ENCODE data around the gene EHBP1L1.

Gene EHBP1L1

GRCh38 chr11:65559535-65559934, 16.3 kb upstream of the EHBP1L1 start (continued):
- TF ChIP-seq, protein P1, sequence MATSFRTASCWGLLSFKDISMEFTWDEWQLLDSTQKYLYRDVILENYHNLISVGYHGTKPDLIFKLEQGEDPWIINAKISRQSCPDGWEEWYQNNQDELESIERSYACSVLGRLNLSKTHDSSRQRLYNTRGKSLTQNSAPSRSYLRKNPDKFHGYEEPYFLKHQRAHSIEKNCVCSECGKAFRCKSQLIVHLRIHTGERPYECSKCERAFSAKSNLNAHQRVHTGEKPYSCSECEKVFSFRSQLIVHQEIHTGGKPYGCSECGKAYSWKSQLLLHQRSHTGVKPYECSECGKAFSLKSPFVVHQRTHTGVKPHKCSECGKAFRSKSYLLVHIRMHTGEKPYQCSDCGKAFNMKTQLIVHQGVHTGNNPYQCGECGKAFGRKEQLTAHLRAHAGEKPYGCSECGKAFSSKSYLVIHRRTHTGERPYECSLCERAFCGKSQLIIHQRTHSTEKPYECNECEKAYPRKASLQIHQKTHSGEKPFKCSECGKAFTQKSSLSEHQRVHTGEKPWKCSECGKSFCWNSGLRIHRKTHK (tag by site-specific recombination; IDR thresholded peaks at IDR 0.05) = no peak
- TF ChIP-seq ZBTB17 (tag by site-specific recombination; IDR thresholded peaks at IDR 0.05) (peak; percentile 69; the same call in 1 of the 2 replicates), ZBTB7A (tag by site-specific recombination; IDR thresholded peaks at IDR 0.05; ENCODE audit: low read depth) (no peak)

DNA sequence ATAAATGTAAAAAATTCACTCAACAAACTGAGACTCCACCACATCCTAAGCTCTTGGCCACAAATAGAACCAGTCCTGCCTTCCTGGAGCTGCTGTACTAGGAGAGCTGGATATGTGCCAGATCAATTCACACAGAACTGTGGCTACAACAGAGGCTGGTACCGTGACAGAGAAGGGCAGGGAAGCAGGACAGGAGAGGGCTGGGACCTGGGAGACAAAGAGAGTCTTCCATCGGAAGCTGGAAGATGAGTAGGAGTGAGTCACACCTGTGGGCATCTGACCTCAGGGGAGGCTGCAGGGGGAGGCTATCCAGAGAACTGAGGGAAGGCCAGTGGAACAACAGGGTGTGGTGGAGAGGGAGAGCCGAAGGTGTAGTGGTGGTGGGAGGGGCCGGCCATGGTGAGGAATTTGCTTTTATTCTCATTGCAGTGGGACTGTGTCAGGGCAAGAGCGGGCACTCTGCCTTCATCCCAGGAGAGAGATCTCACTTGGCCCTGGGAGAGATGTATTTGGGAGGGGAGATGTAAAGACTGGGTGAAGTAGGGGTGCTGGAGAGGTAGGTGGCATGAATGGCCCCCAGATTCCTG, 15.8 kb upstream of the EHBP1L1 start:
- Histone ChIP-seq H3K4me3 (ENCODE audit: low read depth, low read length) (no peak overlapping the region), H3K27ac (ENCODE audit: extremely low read depth, low read depth, low read length) (peak overlapping the region; percentile 34; the same call in 1 of the 2 replicates), H3K4me1 (ENCODE audit: control insufficient read depth, insufficient read depth, low read length) (peaks cover 19% of the 10 kb centered on the region), H3K9me3 (ENCODE audit: control insufficient read depth, insufficient read depth, low read depth, low read length) (no peaks in the 10 kb centered on the region), H3K36me3 (ENCODE audit: control insufficient read depth in 2 of 2, insufficient read depth in 1 of 2, low read length in 2 of 2) (no peaks in the 10 kb centered on the region)
- ChIA-PET POLR2A (interaction anchor here (1.2 to 4.1 kb wide), 8 partner anchors 10 to 137 kb away, joined by 4 to 41 read pairs (median 10); partner anchors contain the start of genes FAM89B, NEAT1, SCYL1 and ZNRD2), CTCF (interaction anchor here (0.6 to 5.3 kb wide), 6 partner anchors 12 to 231 kb away, joined by 3 to 44 read pairs (median 6); partner anchors contain the start of genes FAM89B and ZNRD2)
- no peak for TF ChIP-seq ZNF585B (tag by site-specific recombination; IDR thresholded peaks at IDR 0.05)
- TF ChIP-seq SCRT1 (tag by site-specific recombination; IDR thresholded peaks at IDR 0.05; ENCODE audit: borderline replicate concordance) = peak; percentile 86
- 0 out of 2 replicates have a peak, but pooled peaks have one; percentile 7 for TF ChIP-seq IKZF3 (tag by site-specific recombination; IDR thresholded peaks at IDR 0.05)
- TF ChIP-seq KLF17 (tag by site-specific recombination; IDR thresholded peaks at IDR 0.05) = peak; percentile 79; the same call in 1 of the 2 replicates
- no peak for TF ChIP-seq ZNF391 (tag by site-specific recombination; IDR thresholded peaks at IDR 0.05; ENCODE audit: borderline replicate concordance, low read depth)
- TF ChIP-seq ZNF677 (tag by site-specific recombination; IDR thresholded peaks at IDR 0.05) = no peak
- no peak for TF ChIP-seq ZNF37A (tag by site-specific recombination; IDR thresholded peaks at IDR 0.05)
- TF ChIP-seq ELK4 (IDR thresholded peaks at IDR 0.05; ENCODE audit: borderline replicate concordance, low read depth, low read length) = no peak
- TF ChIP-seq, protein P2, sequence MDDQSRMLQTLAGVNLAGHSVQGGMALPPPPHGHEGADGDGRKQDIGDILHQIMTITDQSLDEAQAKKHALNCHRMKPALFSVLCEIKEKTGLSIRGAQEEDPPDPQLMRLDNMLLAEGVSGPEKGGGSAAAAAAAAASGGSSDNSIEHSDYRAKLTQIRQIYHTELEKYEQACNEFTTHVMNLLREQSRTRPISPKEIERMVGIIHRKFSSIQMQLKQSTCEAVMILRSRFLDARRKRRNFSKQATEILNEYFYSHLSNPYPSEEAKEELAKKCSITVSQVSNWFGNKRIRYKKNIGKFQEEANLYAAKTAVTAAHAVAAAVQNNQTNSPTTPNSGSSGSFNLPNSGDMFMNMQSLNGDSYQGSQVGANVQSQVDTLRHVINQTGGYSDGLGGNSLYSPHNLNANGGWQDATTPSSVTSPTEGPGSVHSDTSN (CRISPR knock-in tag; IDR thresholded peaks at IDR 0.05) = no peak
- no peak for TF ChIP-seq ZNF426 (tag by site-specific recombination; IDR thresholded peaks at IDR 0.05)
- no peak for TF ChIP-seq ZBTB8A (tag by site-specific recombination; IDR thresholded peaks at IDR 0.05)
- no peak for TF ChIP-seq ZNF555 (tag by site-specific recombination; conservative IDR thresholded peaks at IDR 0.05)
- no peak for TF ChIP-seq ZNF423 (tag by site-specific recombination; IDR thresholded peaks at IDR 0.05)
- TF ChIP-seq ZNF366 (tag by site-specific recombination; conservative IDR thresholded peaks at IDR 0.05) = peak; percentile 73
- TF ChIP-seq ZNF302 (tag by site-specific recombination; IDR thresholded peaks at IDR 0.05; ENCODE audit: low read depth) = no peak
- peak; percentile 19; the same call in 1 of the 2 replicates for TF ChIP-seq ZBTB17 (tag by site-specific recombination; IDR thresholded peaks at IDR 0.05)
- peak; percentile 48; the same call in 1 of the 2 replicates for TF ChIP-seq KLF9 (tag by site-specific recombination; IDR thresholded peaks at IDR 0.05; ENCODE audit: low read depth)
- TF ChIP-seq ZNF529 (tag by site-specific recombination; IDR thresholded peaks at IDR 0.05; ENCODE audit: insufficient replicate concordance) = no peak
- no peak for TF ChIP-seq ZNF48 (tag by site-specific recombination; IDR thresholded peaks at IDR 0.05)
- peak; percentile 60 for TF ChIP-seq ZFHX2 (tag by site-specific recombination; conservative IDR thresholded peaks at IDR 0.05)
- TF ChIP-seq ATF2 (tag by site-specific recombination; IDR thresholded peaks at IDR 0.05; ENCODE audit: low read depth) = no peak
- peak; percentile 51; the same call in 1 of the 2 replicates for TF ChIP-seq SP7 (tag by site-specific recombination; IDR thresholded peaks at IDR 0.05)
- no peak for TF ChIP-seq ZNF223 (tag by site-specific recombination; IDR thresholded peaks at IDR 0.05)
- no peak for TF ChIP-seq ZNF596 (tag by site-specific recombination; IDR thresholded peaks at IDR 0.05)
- no peak for TF ChIP-seq ZNF639 (tag by site-specific recombination; IDR thresholded peaks at IDR 0.05)
- no peak for TF ChIP-seq ZNF184 (tag by site-specific recombination; IDR thresholded peaks at IDR 0.05)
- 0 out of 2 replicates have a peak, but pooled peaks have one; percentile 27 for TF ChIP-seq OSR2 (tag by site-specific recombination; IDR thresholded peaks at IDR 0.05)
